Activated CD4-positive, CD25-positive, alpha-beta regulatory T cell treated with anti-CD3 and anti-CD28 coated beads, Interleukin-2, amount 50 U/mL, for 16 hours (primary cell): ENCODE results near the gene GNG12.
"Not testable (repeated sequence)": the region's sequence is repeated elsewhere in the genome, so short reads cannot be mapped to it uniquely, and the experiment has no call there.

Experiments used
- DNase-seq: peaks from one replicate; pipeline ENCODE4 v3.0.0-alpha.2; 2020; ENCODE audit warnings: low read depth, low spot score

Gene GNG12

DNA sequence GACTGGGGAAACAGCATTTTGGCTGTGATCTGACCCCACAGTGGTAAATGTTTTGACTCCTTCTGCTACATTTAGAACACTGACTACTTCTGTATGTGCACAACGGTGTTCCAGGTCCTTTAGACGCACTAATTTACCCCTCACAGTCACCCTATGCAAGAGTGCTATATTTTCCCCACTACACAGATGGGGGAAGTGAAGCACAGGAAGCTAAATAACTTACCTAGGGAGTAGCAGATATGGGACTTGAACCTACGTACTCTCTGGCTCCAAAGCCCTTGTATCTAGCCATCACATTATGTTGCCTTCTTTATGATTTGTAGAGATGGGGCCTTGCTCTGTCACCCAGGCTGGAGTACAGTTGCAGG, 99.0 kb downstream of the GNG12 start:
- DNase-seq = no peak

DNA sequence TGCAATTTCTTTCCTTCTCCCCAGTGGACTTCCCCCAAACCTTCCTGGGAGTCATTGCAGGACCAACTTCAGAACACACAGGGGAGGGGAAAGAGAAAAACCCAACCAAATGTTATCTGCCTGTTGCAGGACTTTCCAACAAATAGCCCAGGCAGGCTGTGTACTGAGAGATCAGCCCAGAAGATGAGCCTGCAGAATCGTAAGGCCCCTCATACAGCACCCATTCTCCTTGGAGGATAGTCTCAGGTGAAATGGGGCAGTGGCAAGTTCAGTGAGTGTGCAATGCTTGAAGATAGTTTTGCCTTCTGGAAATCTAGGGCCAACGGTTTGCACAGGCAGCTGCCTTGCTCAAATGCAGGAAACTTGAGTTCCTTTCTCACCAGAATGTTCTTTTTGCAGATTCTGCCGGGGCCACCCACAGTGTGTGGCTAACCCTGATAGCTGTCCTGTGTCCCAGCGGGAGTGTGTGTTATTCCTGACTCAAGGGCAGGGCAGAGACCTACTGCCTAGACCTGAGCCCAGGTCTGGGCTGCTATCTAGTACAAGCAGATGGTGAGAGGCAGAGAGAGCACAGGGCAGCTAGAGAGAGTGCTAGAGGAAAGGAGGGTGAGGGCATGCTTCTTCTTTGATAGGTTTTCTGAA, 99.5 kb downstream of the GNG12 start:
- DNase-seq = no peak

DNA sequence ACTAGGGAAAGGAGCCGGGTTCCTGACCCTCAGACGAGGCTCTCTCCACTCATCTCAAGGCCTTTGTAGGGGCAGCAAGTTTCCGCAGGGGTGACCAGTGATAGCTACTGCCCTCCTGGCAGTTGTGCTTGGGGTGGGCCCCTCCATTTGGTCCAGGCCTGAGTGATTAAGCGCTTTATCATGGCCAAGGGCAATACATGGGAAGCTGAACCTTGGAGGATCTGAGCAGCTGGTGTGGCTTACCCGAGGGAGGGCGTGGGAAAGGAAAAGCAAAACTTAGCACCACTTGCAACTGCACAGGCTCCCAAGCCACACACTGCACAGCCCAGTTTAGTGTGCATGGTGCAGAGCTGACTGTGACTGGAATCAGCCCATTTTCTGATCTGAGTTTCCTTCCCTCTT, 100.5 kb downstream of the GNG12 start:
- no peak for DNase-seq

DNA sequence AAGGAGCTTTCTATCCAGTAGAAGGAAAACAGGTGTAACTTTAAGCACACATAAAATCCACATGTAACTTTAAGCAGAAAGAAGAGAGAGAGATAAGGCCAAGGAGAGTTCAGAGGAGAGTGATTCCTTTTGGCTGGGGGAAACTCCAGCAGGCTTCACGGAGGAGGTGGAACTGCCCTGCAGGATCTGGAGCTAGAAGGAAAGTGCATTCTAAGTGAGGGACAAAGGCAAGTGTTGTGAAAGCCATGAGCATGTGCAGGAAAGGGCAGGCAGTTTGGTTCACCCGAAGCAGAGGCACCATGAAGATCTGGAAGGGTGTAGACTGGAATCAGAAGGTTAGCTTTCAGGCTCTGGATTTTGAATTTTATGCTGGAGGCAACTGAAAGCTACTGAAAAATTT, 101.9 kb downstream of the GNG12 start:
- DNase-seq = no peak

DNA sequence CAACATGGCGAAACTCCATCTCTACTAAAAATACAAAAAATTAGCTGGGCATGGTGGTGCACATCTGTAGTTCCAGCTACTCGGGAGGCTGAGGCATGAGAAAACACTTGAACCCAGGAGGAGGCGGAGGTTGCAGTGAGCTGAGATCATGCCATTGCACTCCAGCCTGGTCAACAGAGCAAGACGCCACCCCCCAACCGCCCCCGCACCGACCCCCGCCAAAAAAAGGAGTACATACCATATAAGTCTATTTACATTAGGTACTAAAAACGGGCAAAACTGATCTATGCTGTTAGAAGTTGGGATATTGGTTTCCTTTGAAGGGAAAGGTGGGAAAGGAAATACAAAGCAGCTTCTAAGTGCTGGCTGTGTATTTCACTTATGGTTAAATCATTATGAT, 103.0 kb downstream of the GNG12 start:
- not testable (repeated sequence) for DNase-seq

DNA sequence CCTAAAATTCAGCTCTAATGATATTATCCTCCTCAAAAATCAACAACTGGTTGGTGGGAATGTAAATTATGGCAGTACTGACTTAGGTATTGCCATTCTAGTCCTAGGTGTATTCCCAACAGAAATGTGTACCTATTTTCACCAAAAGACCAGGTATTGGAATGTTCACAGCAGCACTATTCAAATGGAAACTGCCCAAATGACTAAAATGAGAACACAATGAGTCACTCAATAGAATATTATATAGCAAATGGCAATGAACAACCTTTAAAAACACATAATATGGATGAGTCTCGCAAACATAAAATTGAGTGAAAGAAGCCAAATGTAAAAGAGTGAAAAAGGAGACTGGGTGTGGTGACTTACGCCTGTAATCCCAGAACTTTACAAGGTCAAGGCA, 103.4 kb downstream of the GNG12 start:
- no peak for DNase-seq

DNA sequence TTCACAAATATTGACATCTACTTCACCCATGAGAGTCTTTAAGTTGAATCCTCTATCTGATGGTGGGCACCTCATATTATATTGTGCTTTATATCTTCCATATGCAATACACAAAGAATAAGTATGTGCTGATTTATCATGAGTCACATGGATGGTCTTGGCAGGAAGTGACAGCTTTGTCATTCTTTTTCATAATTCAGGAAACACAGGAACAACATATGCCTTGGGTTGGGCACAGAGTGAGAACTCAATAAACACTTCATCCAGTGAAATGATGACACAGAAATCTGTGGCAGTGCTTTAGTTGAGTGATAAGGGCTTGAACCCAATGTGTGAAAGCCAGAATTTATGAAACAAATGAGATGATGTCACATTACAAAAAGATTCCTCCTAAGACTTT, 107.0 kb downstream of the GNG12 start:
- no peak for DNase-seq

DNA sequence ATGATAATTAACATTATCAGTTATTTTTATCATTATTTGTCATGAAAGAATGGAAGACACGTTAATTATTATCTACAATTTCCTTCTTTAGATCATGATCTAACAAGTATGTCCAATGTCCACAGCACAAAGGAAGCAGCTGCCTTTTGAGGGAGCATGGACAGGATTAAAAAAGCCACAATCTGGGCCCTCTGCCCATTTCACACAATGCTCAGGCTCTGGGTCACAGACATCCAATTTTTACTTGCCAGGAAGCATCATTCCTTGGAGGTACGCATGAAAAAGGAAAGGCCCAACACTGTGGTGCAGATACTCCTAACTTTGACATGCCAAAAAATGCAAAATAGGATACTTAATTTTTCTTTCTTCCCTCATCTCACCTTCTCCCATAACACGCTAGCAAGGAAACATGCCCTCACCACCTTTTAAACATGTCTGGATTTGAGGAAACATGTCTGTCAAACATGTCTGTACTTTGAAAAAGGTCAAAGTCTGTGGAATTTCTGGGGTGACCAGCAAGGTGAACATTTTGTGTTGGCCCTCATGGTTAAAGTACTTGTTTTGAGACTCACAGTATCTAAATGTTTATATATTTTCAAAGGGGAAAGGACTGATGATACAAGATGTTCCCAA, 108.2 kb downstream of the GNG12 start:
- DNase-seq = no peak

DNA sequence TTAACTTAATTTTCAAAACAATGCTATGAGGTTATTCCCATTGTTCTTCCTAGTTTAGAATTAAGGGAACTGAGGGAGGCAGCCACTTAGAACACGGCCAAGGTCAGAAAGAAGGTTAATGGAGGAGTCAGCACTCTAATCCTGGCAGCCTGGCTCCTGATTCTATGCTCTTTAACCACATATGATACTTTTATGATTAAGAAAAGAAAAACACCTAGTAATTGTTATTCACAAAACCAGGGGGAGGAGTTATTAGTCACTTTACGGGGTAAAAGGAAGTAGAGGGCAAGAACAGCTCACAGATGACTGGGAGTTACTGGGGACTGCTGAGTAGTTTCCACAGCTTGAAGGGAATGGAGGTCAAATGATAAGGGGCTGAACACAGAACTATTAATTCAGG, 109.6 kb downstream of the GNG12 start:
- DNase-seq = no peak

DNA sequence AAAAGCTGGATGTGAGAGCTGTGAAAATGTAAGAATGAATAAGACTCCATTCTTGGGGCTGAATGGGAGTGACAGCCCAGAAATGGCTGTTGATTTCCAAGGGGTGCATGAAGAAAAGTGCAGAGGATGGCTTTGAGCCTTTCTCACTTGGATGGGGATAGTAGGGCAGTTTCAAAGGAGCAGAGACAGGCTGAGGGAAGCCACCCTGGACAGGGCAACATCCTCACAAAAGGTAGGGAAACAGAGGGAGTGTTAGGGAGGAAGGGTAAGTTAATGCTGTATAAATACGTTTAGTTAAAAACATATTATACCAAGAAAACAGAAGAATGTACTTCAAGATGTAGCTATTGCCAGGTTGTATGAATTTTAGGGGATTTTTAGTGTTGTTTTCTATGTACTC, 110.1 kb downstream of the GNG12 start:
- DNase-seq = no peak

DNA sequence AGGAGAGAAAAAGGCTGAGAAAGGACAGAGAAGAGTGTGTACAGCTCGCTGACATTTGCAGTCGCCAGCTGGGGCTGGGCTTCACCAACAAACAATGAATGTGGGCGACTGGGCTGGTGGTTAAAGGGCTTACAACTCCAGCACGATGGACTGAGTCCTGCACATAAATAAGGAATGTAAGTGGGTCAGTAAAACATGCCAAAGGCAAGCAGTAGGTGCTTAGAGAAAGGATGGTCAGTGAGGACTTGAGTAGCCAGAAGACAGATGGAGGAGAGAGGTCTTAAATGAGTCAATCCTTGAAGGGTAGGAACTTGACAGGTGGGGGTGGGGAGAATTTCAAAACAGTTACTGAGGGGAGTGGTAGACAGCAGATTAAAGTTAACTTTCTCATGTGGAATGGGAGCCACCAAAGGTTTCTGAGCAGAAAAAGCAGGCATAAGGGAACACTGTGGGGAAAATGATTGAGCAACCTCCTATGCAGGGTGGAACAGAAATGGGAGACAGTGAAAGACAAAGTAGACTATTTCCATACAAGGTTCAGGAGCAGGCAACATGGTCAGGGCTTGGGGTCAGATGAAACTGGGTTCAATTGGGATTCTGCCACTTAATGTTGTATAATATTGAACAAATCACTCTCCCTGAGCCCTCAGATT, 110.8 kb downstream of the GNG12 start:
- DNase-seq = no peak

DNA sequence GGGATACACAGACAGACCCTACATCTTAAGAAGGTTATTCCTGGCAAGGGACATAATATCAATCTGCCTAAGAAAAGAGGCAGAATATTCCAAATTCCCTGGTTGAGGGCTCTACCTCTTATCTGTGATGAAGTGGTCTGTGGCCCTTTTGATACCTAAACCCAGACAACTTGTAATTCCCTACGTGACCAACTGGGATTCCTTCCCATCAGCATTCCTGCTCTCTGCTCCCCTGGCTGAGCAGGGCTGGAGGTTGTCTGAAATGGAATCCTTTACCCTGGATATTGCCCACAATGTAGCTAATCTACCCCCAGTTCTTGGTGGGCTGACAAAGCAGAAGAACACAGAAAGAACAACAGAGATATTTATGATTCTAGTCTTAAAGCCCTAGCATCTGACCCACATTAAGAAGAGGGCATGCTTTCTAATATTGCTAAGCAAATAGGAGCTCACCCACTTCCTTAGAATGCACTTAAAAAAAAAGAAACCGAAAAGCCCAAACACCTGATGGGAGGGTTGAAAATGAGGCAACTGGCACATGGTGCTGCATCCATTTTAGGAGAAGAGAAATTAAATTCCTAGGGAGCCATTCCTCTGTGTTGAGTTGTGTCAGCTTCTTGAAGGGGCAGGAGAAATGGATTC, 111.5 kb downstream of the GNG12 start:
- no peak for DNase-seq

DNA sequence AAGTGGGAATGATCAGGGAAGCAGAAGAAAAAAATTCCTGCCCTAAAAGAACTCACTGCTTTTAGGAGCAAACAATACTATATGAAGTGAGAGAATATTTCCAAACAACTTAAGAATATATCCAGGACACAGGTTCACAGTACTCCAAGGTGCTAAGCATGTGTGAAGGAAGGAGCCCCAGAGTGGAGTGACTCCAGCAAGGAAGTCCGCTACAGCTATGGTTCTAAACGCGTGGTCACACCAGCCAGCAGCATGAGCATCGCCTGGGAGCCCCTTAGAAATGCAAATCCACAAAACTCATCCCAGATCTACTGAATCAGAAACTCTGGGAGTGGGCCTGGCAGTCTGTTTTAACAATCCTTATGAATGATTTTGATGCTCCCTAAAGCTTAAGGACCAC, 112.2 kb downstream of the GNG12 start:
- no peak for DNase-seq

DNA sequence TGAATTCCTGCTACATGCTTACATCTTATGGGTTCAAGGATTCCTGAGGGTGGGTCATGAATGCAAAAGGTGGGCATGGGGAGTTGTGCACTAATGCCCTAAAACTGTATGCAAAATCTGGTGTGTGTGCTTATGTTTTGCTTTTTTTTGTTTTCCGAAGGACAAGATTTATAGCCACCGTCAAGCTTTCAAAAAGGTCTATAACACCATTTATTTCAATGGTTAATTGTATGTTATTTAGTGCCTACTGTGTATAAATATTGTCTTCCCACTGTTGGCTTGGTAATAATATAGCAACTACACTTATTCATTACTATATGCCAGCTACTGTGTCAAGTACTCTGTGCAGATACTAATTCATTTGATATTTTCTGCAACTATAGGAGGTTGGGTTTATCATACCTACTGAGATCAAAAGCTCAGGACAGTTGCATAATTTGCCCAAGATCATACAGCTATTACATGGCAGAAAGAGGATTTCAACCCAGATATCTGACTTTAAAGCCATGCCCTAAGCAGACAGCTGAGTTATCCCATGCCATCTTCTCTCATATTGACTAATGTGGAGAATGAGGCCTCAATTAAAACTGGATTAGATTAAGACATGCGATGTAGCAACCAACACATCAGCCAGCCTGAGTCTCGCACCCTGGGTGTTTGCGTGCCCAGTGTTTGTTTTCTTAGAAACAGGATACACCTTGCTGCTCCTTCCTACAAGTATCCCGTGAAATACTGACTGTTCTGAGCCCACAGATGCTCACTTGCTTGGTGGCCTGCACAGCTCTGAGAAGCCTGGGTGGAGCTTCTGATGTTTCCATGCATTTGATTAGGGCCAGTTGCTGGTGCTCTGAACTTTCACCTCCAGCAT, 113.7 kb downstream of the GNG12 start:
- no peak for DNase-seq

DNA sequence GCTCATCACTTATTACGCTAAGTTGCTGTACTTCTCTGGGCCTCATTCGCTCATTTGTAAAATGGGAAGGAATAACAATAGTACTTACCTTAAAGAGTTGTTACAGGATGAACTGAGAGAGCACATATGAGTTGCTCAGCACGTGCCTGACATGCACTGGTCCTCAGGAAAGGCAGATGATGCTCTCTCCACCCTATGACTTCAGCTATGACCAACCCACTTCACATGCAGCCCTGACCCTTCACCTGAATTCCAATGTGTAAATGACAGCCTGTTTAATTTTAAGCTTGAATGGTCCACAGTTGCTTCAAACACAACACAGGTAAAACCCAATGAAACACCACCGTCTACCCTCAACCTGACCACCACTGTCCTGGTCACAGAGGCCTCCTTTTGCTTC, 115.4 kb downstream of the GNG12 start:
- no peak for DNase-seq

DNA sequence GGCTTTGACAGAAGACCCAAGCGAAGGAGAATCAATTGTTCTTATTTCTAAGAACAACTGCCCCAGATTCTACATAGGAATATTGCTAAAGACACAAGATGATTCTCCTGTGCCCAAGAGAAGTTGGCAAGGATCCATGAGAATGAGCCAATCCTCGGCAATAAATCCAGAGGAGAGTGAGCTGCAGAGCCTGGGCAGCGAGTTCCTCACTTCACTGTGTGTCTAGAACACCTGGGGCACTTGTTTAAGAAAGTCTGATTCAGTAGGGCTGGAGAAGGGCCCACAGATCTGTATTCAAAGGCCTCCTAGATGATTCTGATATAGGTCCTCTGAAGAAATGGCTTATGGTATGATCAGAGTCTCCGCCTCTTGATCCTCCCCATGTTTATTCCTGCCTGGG, 116.5 kb downstream of the GNG12 start:
- no peak for DNase-seq

DNA sequence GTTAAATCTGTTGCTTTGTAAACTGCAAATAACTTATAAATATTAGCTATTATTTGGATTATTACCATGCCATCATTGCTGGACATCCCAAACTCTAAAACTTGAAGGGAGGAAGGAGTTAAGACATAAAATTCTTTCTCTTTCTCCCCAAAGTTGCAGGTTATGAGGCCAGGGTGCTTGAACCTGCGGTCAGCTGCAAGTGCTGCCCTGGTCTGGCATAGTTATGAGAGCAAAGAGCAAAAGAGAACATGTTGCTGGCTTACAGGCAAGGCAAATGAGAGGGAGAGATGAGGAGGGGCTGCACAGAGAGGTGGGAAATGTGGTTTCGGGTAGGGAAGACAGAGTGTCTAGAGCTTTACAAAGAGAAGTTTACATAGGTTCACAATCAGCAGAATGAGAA, 117.4 kb downstream of the GNG12 start:
- no peak for DNase-seq

DNA sequence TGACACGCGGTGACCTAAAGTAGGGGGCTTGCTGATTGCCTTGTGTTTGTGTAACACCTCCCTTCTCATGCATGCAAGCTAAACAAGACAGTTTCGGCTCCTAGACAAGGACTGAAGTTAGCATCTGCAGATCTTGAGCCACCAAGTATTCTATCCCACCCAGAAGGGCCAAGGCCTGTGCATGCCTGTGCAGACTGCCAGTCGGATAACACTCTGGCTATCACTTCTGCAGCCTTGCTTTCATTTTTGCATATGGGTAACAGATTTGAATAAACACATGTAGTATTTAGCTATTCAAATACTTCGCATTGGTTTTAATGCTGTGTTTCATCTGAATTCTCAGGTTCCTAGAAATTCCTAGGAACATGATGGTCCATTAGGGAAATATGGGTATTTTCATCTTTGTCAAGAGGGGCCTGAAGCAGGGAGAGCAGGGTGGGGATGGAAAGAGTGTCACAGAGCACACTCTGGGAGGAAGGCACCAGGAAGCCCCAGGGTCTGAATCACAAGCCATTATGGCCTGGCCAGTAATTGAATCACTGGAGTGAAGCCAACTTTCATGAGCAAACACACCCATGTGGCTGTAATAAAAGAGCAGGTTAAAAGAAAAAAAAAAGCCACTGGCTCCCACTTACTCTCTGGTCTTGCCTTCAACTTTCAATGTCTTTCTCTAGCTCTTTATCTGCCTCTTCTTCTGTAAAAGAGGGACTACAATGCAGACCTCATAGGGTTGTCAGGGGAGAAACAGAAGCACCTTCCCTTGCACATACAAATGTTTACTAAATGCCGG, 120.0 kb downstream of the GNG12 start:
- DNase-seq = no peak

DNA sequence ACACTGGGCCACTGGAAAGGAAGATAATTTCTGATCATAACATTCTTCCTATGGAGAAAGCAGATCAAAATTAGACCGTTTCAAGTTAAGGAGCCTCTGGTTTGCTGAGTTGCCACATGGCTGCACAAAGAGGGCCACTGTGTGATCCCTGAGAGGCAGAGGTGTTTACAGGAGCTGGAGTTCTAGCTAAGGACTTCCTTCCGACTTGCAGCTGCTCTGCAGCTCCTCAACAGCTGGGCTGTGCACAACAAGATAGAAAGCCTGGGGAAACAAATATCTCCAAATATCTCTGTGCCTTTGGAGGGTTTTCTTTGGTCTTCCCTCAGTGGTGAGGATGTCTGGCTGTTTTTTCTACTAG, 121.4 kb downstream of the GNG12 start:
- no peak for DNase-seq

DNA sequence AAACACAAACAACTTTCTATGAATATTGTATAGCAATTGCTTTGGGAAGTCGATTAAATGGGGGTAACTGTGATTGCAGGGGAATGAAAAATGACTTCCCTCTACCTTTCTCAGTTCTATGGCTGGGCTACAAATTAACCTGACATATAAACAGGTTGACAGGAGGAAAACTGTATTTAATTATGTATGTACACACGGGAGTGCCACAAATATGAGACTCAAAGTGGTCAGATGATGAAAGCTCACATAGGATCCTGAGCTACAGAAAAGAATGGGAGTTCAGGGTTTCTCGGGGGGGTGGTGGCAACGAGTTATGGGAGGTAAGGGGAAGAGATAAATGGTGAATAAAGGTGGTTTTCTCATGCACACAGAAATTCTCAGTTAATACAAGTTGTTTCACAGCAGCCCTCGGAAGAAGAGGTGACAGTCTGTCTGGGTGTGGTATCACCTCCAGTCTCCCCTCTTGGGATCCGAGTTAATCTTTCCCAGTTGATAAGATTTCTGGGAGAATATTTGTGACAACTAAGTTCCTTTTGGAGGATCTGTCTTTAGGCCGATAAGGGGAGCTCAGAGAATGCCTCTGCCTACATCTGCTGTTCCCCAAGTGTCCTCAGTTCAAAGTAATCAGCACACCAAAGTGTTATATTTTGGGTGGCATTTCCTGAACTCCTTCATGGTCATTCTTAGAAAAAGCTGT, 122.0 kb downstream of the GNG12 start:
- DNase-seq = no peak

DNA sequence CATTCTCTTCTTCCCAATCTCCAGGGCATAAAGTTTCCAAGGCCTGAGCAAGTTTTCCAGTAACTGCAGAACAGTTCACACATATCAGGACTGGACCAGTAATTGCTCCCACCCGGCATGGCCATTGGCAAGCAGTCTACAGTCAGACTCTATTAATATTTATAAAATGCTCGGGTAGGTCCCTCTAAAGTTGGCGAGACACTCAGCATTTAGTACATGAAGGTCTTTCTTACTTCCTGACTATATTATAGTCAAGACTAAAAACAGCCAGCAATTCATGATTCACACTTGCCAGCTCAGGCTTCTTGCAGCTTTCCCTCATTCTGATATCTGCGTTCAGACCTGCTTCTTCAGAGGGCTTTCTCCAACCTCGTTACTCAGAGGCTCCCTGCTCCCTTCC, 122.8 kb downstream of the GNG12 start:
- no peak for DNase-seq
